ENCODE data around the gene RPLP1. TPM values are rescaled to one million over a fixed set of nuclear protein-coding genes. Genes with fewer than 3 reads are reported as not detected.
A peak's percentile ranks its signal among the peaks of the same experiment; 100 is the strongest.

RPLP1 gene
- total and polyA plus RNA-seq, 8 donors = 578 to 1,123 (median 736) TPM

GRCh38 chr15:69451951-69452691 lies 497 bp upstream of the RPLP1 start:
- no peaks in the 10 kb centered on the region for H3K27me3 ChIP-seq
- H3K36me3 ChIP-seq = peaks cover 0 to 23% (median 12%) of the 10 kb centered on the region in 3 donors
- no peak for FAIRE-seq
- H3K4me3 ChIP-seq = peak overlapping the region; percentile 82 to 95 (median 92)
- peak overlapping the region; percentile 81 to 87 (median 86) for H3K27ac ChIP-seq
- DNase-seq = no peak
- WGBS, 2 donors = 17 to 21% methylated on average over 32 of the region's 32 CpGs
- H3K4me1 ChIP-seq = peaks cover 8 to 21% (median 11%) of the 10 kb centered on the region in 3 donors
- intact Hi-C loops (cut with DNase I) = no loop called here
- no peak for TF ChIP-seq CTCF (IDR thresholded peaks at IDR 0.05)
- peak; percentile 28 to 55 (median 52) for ATAC-seq
- no peaks in the 10 kb centered on the region for H3K9me3 ChIP-seq

GRCh38 chr15:69454953-69455352 lies 2.3 kb downstream of the RPLP1 start:
- H3K36me3 ChIP-seq = peaks cover 0 to 25% (median 12%) of the 10 kb centered on the region in 3 donors
- H3K4me1 ChIP-seq = peaks cover 8 to 21% (median 11%) of the 10 kb centered on the region in 3 donors
- no peaks in the 10 kb centered on the region for H3K27me3 ChIP-seq
- WGBS, 2 donors = 45 to 48% methylated on average over 5 of the region's 5 CpGs
- peak overlapping the region in 1 of 4 donors; percentile 91 for H3K4me3 ChIP-seq
- no peak for ATAC-seq
- no peak for TF ChIP-seq CTCF (IDR thresholded peaks at IDR 0.05)
- no peaks in the 10 kb centered on the region for H3K9me3 ChIP-seq
- FAIRE-seq = no peak
- no peak for DNase-seq
- no peak overlapping the region for H3K27ac ChIP-seq
- intact Hi-C loops (cut with DNase I) = no loop called here

- H3K4me3 ChIP-seq = no peak overlapping the region
- peaks cover 0 to 25% (median 12%) of the 10 kb centered on the region in 3 donors for H3K36me3 ChIP-seq
- no peak for DNase-seq
- no peaks in the 10 kb centered on the region for H3K9me3 ChIP-seq
- ATAC-seq = no peak
- intact Hi-C loops (cut with DNase I) = no loop called here
- no peak for FAIRE-seq
- TF ChIP-seq CTCF (IDR thresholded peaks at IDR 0.05) = no peak
- 90 to 95% methylated on average over 13 of the region's 13 CpGs for WGBS, 2 donors
- H3K4me1 ChIP-seq = peaks cover 8 to 21% (median 11%) of the 10 kb centered on the region in 3 donors
- no peak overlapping the region for H3K27ac ChIP-seq
- no peaks in the 10 kb centered on the region for H3K27me3 ChIP-seq
These were observed 3.9 kb downstream of the RPLP1 start for GRCh38 chr15:69456208-69457166.

GRCh38 chr15:69457304-69458280 lies 5.0 kb downstream of the RPLP1 start:
- no peak for FAIRE-seq
- peaks cover 8 to 16% (median 11%) of the 10 kb centered on the region in 3 donors for H3K4me1 ChIP-seq

More at GRCh38 chr15:69457304-69458280, 5.0 kb downstream of the RPLP1 start:
- peaks cover 0 to 25% (median 12%) of the 10 kb centered on the region in 3 donors for H3K36me3 ChIP-seq
- H3K27ac ChIP-seq = no peak overlapping the region
- H3K4me3 ChIP-seq = no peak overlapping the region
- TF ChIP-seq CTCF (IDR thresholded peaks at IDR 0.05) = no peak
- ATAC-seq (no peak), DNase-seq (no peak)
- 85 to 87% methylated on average over 8 of the region's 8 CpGs for WGBS, 2 donors
- no peaks in the 10 kb centered on the region for H3K9me3 ChIP-seq
- no peaks in the 10 kb centered on the region for H3K27me3 ChIP-seq
- intact Hi-C loops (cut with DNase I) = no loop called here
